Tibial nerve (tissue), 4 donors: ENCODE data around the gene TPRG1L.

Experiments used
- EP300 ChIP-seq, 2 donors: sonication (generic); formaldehyde crosslinking; IDR thresholded peaks; one replicate each; pipeline ENCODE4 v1.6.1; 2017; ENCODE audit warnings: antibody characterized with exemption in 2 of 2, mild to moderate bottlenecking in 1 of 2
- POLR2A ChIP-seq, 2 donors: fragments of 450-650 bp; IDR thresholded peaks; one replicate each; pipeline ENCODE4 v1.6.1; 2017; ENCODE audit warnings: antibody characterized with exemption in 2 of 2, mild to moderate bottlenecking in 2 of 2, moderate library complexity in 2 of 2
- TF ChIP-seq, protein P1 (sequence below), 5 experiments: fragments of 200-600 bp in 3 of 5; fragments of 450-650 bp in 2 of 5; sonication (generic) in 3 of 5; IDR thresholded peaks; one replicate each; pipeline ENCODE4 v1.5.1; 2016 to 2019; ENCODE audit warnings: antibody characterized with exemption in 5 of 5, mild to moderate bottlenecking in 3 of 5, moderate library complexity in 2 of 5

DNA sequence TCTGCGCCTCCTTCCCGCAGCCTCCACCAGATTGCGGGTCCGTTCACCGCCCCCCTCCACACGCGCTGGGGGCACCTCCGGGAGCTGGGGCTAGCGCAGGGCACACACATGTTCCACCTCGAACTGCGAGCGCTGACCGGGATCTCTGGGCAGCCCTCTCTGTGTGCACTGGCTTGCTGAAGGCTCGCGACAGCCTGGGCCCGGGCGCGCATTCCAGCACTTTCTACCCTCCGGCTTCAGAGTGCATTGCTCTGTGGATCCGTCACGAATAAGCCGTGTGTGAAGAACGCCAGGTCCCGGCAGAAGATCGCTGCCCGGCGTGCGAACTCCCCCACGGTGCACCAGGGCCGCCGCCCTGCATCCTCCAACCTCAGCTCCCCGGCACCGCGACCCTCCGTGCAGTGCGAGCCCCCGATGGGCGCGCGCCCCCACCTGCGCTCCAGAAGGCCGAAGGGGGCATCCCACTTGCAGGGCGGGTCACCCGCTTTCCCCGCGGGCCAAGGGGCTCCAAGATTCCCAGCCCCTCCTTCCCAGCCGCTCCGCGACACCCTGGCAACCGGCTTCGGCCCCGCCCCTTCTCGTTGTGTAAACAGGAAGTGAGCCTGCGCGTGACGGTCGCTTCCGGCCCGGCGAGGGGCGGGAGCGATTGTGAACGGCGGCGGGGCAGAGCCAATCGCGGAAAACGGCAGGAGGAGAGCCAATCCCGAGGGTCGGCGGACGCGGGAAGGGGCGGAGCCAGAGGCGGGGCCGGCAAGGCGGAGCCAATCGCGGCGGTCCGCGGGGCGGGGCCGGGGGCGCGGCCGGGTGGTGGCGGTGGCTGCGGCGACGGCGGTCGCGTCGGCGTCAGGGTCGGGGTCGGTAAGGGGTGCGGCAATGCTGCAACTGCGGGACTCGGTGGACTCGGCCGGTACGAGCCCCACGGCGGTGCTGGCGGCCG is at the start of gene TPRG1L:
- TF ChIP-seq, protein P1, sequence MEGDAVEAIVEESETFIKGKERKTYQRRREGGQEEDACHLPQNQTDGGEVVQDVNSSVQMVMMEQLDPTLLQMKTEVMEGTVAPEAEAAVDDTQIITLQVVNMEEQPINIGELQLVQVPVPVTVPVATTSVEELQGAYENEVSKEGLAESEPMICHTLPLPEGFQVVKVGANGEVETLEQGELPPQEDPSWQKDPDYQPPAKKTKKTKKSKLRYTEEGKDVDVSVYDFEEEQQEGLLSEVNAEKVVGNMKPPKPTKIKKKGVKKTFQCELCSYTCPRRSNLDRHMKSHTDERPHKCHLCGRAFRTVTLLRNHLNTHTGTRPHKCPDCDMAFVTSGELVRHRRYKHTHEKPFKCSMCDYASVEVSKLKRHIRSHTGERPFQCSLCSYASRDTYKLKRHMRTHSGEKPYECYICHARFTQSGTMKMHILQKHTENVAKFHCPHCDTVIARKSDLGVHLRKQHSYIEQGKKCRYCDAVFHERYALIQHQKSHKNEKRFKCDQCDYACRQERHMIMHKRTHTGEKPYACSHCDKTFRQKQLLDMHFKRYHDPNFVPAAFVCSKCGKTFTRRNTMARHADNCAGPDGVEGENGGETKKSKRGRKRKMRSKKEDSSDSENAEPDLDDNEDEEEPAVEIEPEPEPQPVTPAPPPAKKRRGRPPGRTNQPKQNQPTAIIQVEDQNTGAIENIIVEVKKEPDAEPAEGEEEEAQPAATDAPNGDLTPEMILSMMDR (IDR thresholded peaks at IDR 0.05): peak in 1 of 5 experiments; percentile 30
- TF ChIP-seq POLR2A (IDR thresholded peaks at IDR 0.05) (peak; percentile 52 to 70), EP300 (IDR thresholded peaks at IDR 0.05) (peak; percentile 83 to 86)
